ENCODE data around the gene HDAC1.

Gene HDAC1

DNA sequence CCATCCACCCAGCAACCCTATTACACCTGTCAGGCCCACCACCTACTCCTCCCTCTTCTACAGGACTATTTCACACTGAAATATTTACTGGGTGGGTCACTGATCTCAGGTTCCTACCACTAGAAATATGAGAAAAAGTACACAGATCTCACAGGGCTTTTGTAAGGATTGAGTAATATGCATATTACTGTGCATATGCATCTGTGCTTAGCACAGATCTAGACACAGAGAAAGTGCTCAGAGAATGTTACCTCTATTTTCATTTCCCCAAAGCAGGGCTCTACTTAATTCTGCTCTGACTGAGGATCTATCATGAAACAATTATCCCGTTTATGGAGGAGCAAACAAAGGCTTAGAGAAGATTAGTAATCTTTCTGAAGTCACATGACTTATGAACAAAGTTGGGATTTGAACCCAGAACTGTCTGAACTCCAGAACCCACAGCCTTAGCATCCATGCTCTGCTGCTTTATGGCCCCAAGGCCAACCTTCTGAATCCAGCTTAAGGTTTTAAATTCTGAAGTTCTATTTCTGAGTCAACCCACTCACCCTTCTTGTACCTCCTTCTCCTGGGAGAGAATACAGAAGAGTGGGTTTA, 82.2 kb downstream of the HDAC1 start:
- no peak overlapping the region for H3K4me3 ChIP-seq (ENCODE audit: low read length)
- TF ChIP-seq ZNF274 (IDR thresholded peaks at IDR 0.05; ENCODE audit: low read depth, low read length) = no peak

DNA sequence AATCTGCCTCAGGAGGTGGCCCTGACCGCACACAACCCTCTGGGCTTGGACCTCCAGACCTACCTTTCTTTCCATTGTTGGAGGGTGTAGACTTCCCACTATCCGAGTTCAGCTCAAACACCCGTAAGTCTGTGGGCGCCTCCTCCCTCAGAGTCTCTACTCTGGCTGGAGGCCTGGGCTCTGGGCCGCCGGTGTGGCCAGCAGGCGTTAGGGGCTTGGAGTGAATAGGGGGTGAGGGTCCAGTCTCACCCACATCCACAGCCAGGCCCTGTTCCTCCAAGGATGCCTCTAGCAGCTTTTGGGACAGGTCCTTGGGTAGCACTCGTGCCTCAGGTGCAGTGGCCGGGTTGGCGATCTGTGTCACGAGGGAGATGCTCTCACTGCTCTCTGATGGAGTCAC, 84.3 kb downstream of the HDAC1 start:
- no peak for TF ChIP-seq ZNF274 (IDR thresholded peaks at IDR 0.05; ENCODE audit: low read depth, low read length)
- no peak overlapping the region for H3K4me3 ChIP-seq (ENCODE audit: low read length)

DNA sequence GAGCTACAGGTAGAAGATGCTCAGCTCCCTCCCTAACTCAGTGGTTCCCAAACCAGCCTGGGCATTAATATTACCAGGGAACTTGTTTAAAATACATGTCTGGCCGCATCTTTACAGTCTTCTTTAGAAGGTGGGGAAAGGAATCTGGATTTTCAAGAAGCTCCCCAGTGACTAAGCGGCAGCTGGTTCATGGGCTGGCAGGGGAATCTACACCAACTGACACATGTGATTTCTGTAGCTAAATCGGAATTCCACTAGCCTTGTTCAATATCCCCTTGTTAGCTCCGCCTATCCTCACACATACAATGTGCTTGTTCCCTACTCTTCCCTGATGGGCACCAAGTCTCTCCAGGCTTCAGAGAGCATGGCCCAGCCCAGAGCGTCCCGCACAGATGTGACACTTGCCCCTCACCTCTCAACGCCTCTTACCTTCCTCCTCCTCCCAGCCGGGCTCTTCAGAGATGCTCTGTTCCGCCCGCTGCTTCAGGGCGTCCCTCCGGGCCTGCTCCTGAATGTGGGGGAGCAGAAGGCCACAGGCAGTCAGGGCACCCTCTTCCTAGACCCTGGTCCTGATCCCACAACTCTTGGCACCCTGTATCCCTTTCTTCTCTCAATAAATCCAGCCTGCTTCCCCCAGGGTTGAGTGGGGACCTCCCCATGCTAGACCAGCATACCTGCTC, 85.8 kb downstream of the HDAC1 start:
- H3K4me3 ChIP-seq (ENCODE audit: low read length) = no peak overlapping the region
- TF ChIP-seq ZNF274 (IDR thresholded peaks at IDR 0.05; ENCODE audit: low read depth, low read length) = no peak

DNA sequence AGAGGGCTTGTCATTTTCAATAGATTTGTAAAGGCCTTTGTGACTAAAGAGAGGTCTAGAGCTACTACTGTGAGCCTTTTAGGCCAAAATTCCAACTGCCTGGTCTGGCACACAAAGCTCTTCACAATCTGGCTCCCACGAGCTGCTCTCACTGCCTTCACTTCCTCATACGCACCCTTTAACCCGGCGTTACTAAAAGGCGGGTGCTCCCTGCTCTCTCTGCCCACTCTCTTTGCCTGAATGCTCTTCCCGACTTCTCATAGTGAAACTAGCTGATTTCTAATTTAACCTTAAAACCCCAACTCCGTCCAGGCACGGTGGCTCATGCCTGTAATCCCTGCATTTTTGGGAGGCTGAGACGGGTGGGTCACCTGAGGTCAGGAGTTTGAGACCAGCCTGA, 88.2 kb downstream of the HDAC1 start:
- TF ChIP-seq ZNF274 (IDR thresholded peaks at IDR 0.05; ENCODE audit: low read depth, low read length) = no peak
- no peak overlapping the region for H3K4me3 ChIP-seq (ENCODE audit: low read length)
